SKM-1 (cell line): ENCODE measurements around the gene PTPRN2.

ENCODE experiments used
- DNase-seq: peaks from one replicate; lab custom pipeline; 2025; ENCODE audit not compliant: unreplicated experiment; lab: John Stamatoyannopoulos, UW

The PTPRN2 gene

DNA sequence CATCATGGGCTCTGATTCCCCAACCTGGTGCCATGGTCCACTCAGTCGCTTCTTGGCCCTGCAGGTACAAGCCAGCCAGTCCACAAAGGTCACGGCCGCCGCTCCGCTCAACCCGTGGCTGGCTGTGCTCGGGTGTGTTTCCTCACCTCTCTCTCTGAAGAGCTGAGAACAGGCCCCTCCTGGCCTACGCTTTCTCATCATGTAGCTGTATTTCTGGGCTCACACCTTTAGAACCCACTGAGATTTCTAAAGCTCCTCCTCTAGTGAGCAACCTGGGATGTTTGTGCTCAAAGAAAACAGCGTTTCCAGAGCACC, 30.2 kb downstream of the PTPRN2 start:
- DNase-seq = no peak

- no peak for DNase-seq
These were observed 30.7 kb downstream of the PTPRN2 start for GRCh38 chr7:158556721-158557440.

GRCh38 chr7:158555034-158555520, 32.5 kb downstream of the PTPRN2 start:
- DNase-seq = no peak

- DNase-seq = no peak
These were observed 36.7 kb downstream of the PTPRN2 start for GRCh38 chr7:158550886-158551452.

- no peak for DNase-seq
These were observed 37.3 kb downstream of the PTPRN2 start for GRCh38 chr7:158550394-158550700.

GRCh38 chr7:158549616-158550393, 37.8 kb downstream of the PTPRN2 start:
- DNase-seq = no peak

DNA sequence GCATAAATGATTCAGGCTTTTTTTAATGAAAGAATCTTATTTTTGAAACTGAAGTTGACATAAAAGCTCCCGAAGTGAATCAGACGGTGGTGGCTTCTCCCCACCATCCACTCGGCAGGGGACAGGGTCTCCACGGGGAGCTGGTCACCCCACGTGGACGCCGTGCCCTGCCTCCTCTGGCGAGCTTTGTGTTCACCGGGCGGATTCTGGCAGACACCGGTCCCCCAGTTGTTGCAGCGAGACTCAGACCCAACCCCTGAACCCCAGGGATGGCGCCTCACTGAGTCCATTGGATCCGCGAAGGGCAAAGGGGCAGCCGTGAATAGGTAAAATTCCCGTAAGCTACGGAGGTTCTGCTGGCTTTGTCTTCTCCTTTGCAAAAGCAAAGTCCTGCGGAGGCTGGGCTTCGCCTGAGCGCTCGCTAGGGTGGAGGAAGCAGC, 38.4 kb downstream of the PTPRN2 start:
- no peak for DNase-seq

DNA sequence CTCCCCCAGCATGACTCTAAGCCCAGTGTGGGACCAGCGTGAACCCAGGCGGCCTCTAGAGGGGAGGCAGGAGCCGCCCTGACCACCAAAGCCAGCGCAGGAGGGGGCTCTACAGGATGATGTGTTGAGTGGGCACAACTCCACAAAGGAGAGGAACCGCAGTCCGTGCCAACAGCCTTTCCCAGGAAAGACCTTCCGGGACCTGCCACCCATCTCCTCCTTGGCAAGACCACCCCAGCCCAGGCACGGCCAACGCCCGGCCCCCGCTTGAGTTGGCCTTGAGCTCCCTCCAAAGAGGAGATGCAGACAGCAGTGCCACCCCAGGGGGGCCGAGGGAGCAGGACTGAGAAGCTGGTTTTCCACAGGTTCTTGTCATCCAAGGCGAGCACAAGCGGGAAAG, 38.9 kb downstream of the PTPRN2 start:
- no peak for DNase-seq

- no peak for DNase-seq
These were observed 39.8 kb downstream of the PTPRN2 start for GRCh38 chr7:158547817-158548216.

- no peak for DNase-seq
These were observed 41.0 kb downstream of the PTPRN2 start for GRCh38 chr7:158546626-158547025.

GRCh38 chr7:158546214-158546613, 41.4 kb downstream of the PTPRN2 start:
- DNase-seq = no peak

DNA sequence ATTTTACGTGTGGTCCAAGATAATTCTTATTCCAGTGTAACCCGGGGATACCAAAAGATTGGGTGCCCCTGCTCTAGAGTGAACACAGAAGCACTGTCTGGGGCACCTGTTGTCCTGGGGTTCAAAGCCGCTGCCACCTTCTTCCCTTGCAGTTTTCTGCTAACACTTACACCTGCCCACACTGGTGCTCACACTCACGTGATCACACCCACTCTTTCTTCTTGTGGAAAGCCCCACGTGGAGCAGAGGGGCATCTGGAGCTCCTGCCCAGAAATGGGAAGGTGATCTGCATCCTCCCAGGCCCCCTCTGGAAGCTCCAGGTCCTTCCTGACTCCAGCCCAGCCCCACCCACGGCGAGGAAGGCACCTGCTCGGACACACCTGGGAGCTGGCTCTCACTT, 42.9 kb downstream of the PTPRN2 start:
- no peak for DNase-seq

DNA sequence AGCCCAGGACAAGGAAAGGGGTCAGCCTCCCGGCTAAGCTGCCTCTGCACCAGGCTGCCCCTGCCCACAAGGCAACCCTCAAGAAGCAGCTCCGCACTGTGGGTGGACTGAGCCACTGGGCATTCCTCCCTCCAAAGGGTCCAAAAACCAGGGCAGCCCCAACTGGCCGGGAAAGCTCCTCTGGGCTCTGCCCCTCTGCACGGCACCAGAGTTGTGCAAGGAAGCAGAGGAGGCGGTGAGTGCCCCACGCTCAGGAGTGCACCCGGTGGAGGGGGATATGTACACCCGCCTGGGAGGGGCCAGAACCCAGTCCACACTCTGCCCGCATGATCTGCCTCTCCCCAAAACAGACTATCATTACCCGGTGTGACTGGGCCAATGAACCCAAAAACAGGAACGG, 43.8 kb downstream of the PTPRN2 start:
- DNase-seq = no peak

DNA sequence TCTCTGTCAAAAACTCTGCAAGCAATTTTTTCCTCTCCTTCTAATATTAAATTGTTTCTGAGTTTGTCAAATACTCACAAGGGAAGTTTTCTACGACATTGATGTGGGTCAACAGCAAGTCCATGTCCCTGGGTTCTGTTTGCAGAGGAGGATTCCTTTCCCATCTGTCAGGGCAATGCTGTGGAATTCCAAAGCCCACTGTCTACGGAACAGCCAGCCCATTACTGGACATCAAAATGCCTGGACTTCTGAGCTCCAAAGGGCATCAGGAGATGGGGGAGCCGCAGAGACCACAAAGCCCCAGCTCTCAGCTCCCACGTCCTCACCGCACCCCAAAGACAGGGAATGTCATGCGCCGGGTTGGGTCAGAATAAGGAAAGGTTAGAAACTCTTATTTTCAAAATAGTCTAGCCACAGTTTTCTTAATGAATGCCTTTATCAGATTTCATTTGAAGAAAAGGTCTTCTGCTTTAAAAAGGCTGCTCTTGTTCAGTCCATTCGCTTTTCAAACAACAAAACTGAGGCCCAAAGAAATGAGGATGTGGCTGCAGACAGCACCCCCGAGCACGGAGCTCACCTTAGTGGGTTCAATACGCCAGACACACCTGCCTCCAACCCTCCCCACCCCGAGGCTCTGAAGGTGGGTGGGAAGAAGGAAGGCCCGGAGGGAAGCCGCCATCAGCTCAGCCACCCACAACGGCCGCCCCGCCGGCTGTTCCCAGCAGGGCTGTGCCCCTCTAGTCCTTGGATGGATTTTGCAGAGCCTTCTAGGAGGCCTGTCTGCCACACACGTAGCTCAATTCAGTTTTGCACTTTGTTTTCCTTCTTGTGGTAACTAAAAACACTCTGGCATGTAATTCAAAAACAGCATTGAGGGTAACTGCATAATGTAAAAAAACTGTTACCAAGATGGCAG, 44.7 kb downstream of the PTPRN2 start:
- DNase-seq = no peak

DNA sequence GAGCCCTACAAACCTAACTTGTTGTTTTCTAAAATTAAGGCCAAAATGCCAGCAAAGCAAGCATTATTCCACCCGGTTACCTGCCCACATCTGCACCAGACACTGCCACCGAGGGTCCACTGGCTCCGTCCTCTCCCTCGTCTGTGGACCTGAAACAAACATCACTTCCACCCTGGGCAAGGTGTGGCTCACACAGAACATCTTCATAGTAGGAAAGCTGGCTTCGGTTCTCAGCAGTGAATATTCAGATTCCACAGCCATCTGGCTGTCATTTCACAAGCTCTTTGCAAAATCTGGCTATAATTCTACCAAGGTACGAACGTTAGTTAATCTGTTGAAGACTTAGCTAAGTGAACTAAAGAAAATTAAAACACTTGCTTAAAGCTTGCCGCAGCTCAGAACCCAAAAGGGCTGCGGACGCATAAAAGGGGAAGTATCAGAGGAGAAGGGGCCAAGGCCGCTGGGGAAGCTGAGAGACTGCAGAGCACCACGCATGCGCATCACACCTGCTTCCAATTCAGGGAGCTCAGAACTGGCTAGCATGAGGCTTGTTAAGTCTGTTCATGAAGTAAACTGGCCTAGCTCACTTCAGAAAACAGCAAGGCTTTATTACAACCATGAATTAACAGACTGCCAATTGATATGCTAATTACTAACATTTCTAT, 46.1 kb downstream of the PTPRN2 start:
- peak; percentile 58 for DNase-seq

DNA sequence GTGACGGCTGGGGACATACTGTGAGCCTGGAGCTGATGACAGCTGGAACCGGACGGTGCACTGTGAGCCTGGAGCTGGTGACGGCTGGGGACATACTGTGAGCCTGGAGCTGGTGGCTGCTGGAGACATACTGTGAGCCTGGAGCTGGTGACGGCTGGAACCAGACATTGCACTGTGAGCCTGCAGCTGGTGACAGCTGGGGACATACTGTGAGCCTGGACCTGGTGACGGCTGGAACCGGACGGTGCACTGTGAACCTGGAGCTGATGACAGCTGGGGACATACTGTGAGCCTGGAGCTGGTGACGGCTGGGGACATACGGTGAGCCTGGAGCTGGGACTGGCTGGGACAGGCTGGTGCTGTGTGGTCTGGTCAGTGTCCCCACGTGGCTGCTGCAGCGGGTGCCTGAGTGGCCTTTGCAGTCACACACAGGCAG, 47.9 kb downstream of the PTPRN2 start:
- DNase-seq = no peak

DNA sequence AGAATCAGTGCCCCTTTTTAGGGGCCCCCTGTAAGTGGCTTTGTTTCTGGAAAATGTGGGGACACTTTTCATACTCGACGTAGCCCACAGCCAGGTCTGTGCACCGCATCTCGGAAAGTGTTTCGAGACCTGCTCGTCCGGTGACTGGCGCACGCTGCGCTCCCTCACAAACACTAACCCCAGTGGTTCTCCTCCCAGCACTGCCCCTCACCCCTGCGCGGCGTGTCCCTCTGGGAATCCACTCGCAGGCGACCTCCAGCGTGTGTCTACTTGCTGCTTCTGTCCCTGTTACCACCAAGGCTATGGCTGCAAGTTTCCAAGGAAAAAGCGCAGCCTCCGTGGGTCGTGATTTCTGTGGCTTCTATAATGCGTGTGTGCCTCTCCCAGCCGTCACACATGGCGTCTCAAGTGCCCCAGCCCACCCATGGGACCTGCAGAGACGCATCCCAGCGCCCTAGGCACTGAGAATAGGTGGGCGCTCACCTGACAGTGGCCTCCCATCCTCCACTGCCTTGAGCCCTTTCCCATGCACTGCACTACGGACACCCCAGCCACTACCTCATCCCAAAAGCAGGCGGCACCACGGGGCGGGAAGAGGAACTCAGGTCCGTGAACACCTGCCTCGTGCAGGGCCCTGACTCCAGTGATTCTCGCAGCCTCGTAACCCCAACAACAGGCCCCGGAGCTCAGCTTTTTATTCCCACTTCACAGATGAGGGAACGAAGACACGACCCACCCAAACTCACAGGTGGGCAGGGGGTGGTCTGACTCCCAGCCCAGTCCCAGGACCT, 49.3 kb downstream of the PTPRN2 start:
- no peak for DNase-seq

DNA sequence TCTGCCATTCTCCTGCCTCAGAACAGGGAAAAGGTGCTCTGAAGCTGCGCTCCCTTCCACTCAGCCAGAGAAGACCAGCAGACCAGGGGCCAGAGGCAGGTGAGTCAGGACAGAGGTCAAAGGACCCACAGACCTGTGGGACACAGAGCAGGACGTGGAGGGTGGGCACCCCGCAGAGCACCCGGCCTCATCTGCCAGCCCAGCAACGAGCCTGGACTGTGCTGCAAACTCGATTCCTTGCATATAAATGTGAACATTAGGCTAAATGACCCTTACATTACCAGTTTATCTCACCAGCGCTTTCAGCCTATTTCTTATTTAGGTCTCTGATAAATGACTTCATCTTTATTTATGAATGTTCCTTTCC, 50.1 kb downstream of the PTPRN2 start:
- DNase-seq = no peak

DNA sequence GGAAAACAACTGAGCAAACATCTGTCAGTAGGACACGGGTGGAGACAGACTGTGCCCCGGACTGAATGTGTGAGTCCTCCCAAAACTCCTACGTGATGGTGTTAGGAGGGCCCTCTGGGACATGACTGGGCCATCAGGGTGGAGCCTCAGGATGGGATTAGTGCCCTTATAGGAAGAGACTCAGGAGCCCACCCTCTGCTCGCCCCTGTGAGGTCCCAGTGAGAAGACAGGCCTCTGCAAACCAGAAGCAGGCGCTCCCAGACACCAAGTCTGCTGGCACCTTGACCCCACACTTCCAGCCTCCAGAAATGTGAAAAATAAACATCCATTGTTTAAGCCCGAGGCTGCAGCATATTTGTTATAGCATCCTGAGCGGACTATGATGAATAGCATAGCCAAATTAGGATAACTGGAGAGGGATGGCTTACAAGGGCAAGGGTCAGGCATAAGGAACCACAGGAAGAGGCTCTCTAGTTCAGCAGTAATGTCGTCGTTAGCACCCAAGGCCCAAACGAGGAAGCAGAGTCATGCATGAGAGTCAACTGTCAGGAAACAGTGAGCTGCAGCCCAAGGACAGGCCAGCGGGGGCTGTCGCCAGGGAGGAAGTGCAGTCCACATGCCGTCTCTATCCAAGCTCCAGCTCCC, 50.6 kb downstream of the PTPRN2 start:
- peak; percentile 10 for DNase-seq

DNA sequence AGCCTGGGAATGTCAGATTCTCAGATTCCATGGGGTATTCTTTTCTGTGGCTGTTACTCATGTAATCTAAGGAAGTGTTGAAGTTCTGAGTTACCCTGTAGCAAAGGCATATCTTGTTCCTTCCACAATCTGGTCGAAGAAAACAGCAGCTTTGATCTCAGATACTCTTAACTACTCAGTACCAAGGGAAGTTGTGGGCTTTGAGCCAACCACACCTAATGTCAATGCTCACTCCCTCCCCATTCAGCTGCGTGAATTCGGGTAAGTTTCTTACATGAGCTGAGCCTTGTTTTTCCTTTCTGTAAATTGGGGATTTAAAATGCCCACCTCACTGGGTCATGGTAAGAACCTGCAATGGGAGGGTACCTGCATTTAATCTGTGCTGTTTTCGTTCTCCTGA, 52.5 kb downstream of the PTPRN2 start:
- DNase-seq = no peak
